GM12891 (cell line): ENCODE data around the gene RIMBP3B.
"Not testable (repeated sequence)": the region's sequence is repeated elsewhere in the genome, so short reads cannot be mapped to it uniquely, and the experiment has no call there.

ENCODE experiments used
- POLR2A ChIP-seq: IDR thresholded peaks from 2 replicates; pipeline ENCODE4 v1.6.1; 2011; ENCODE audit warnings: low read depth, low read length, control low read depth
- POLR2AphosphoS5 ChIP-seq: IDR thresholded peaks from 2 replicates; pipeline ENCODE4 v1.6.1; 2011; ENCODE audit warnings: low read depth, low read length, control low read depth
- SPI1 ChIP-seq: IDR thresholded peaks from 2 replicates; pipeline ENCODE4 v1.6.1; 2011; ENCODE audit warnings: low read depth, low read length, control low read depth
- TAF1 ChIP-seq: IDR thresholded peaks from 2 replicates; pipeline ENCODE4 v1.6.1; 2011; ENCODE audit warnings: low read depth, low read length, control low read depth

- not testable (repeated sequence) for TF ChIP-seq POLR2A, POLR2AphosphoS5, TAF1, SPI1
These were observed 7.7 kb upstream of the RIMBP3B start for GRCh38 chr22:21375880-21376279.
